Measurements from ENCODE around the gene VPS25.

DNA sequence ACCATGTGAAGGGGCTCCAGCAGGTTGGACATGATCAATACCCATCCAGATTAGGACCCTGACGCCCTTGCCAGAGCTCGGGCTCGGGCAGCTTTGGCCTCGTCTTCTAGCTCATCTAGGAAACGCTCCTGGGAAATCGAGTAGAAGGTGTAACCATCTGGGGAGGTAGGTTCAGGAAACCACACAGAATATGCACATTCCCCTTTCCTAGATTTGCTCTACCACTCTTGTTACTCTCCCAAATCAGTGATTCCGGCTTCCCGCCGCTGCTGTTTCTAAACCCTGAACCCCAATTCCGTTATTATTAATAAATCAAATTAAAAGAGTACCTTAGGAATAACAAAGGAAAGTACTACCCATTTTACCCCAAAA lies 24.7 kb downstream of the VPS25 start:
- TF ChIP-seq FOXM1 (IDR thresholded peaks at IDR 0.05; ENCODE audit: borderline replicate concordance) (no peak), BHLHE40 (IDR thresholded peaks at IDR 0.05; ENCODE audit: borderline replicate concordance) (no peak), HDGF (IDR thresholded peaks at IDR 0.05; ENCODE audit: borderline replicate concordance) (no peak)
